Measurements from ENCODE around the gene HTRA1. TPM values are rescaled to one million over a fixed set of nuclear protein-coding genes. Genes with fewer than 3 reads are reported as not detected.

The HTRA1 gene
- total RNA-seq, 1 experiment from 2014 or later: 0.17 TPM

- intact Hi-C loops (cut with micrococcal nuclease; ENCODE audit: unreplicated experiment): no loop called here
- Histone ChIP-seq H3K9me3 (ENCODE audit: low read depth, low read length, poor library complexity, severe bottlenecking) (no peaks in the 10 kb centered on the region), H3K4me1 (ENCODE audit: insufficient read depth, low read length, poor library complexity, severe bottlenecking) (no peaks in the 10 kb centered on the region), H3K36me3 (ENCODE audit: insufficient read depth, low read length, poor library complexity, severe bottlenecking) (no peaks in the 10 kb centered on the region), H3K27me3 (replicated peaks; ENCODE audit: insufficient read depth, low read depth, low read length, poor library complexity) (peaks cover 4% of the 10 kb centered on the region), H3K27ac (ENCODE audit: low read depth, low read length, poor library complexity, severe bottlenecking) (no peak overlapping the region), H3K4me3 (ENCODE audit: low read depth, low read length, poor library complexity, severe bottlenecking) (no peak overlapping the region)
- DNase-seq (ENCODE audit: low spot score): no peak
- ChIA-PET POLR2A (ENCODE audit: low non-redundant PET) (no interaction called here), CTCF (no interaction called here)
- BruUV-seq (replicated peaks): no TSS peak
- TF ChIP-seq CTCF (conservative IDR thresholded peaks at IDR 0.05; ENCODE audit: low read depth, low read length): no peak
- TF ChIP-seq EZH2 (IDR thresholded peaks at IDR 0.05; ENCODE audit: borderline replicate concordance, low read depth, low read length, poor library complexity, severe bottlenecking): no peak
These were observed 65.5 kb downstream of the HTRA1 start for GRCh38 chr10:122526892-122527291.

GRCh38 chr10:122530177-122530576 lies 68.8 kb downstream of the HTRA1 start:
- ChIA-PET POLR2A (ENCODE audit: low non-redundant PET) (no interaction called here), CTCF (no interaction called here)
- no peak for DNase-seq (ENCODE audit: low spot score)
- no TSS peak for BruUV-seq (replicated peaks)
- intact Hi-C loops (cut with micrococcal nuclease; ENCODE audit: unreplicated experiment): no loop called here
- Histone ChIP-seq H3K27me3 (replicated peaks; ENCODE audit: insufficient read depth, low read depth, low read length, poor library complexity) (peaks cover 4% of the 10 kb centered on the region), H3K4me1 (ENCODE audit: insufficient read depth, low read length, poor library complexity, severe bottlenecking) (no peaks in the 10 kb centered on the region), H3K27ac (ENCODE audit: low read depth, low read length, poor library complexity, severe bottlenecking) (no peak overlapping the region), H3K4me3 (ENCODE audit: low read depth, low read length, poor library complexity, severe bottlenecking) (no peak overlapping the region), H3K36me3 (ENCODE audit: insufficient read depth, low read length, poor library complexity, severe bottlenecking) (no peaks in the 10 kb centered on the region), H3K9me3 (ENCODE audit: low read depth, low read length, poor library complexity, severe bottlenecking) (no peaks in the 10 kb centered on the region)
- TF ChIP-seq EZH2 (IDR thresholded peaks at IDR 0.05; ENCODE audit: borderline replicate concordance, low read depth, low read length, poor library complexity, severe bottlenecking) (no peak), CTCF (conservative IDR thresholded peaks at IDR 0.05; ENCODE audit: low read depth, low read length) (no peak)

DNA sequence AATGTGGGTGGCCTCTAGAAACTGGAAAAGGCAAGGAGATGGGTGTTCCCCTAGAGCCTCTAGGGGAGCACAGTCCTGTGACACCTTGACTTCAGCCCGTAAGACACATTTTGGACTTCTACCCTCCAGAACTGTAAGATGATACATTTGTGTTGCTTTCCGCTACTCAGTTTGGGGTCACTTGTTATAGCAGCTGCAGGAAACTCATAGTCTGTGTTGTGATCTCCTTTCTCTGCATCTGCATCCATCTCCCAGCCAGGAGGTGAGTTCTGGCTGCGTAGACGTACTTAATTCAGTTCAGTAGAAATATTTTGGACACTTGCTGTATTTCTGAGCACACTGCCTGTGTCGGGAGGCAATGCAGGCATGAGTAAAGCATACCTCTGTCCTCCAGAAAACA lies 69.9 kb downstream of the HTRA1 start:
- BruUV-seq (replicated peaks): no TSS peak
- CTCF ChIA-PET: no interaction called here
- intact Hi-C loops (cut with micrococcal nuclease; ENCODE audit: unreplicated experiment): no loop called here
- H3K27me3 ChIP-seq (replicated peaks; ENCODE audit: insufficient read depth, low read depth, low read length, poor library complexity): peaks cover 4% of the 10 kb centered on the region
- POLR2A ChIA-PET (ENCODE audit: low non-redundant PET): no interaction called here
- TF ChIP-seq EZH2 (IDR thresholded peaks at IDR 0.05; ENCODE audit: borderline replicate concordance, low read depth, low read length, poor library complexity, severe bottlenecking) (no peak), CTCF (conservative IDR thresholded peaks at IDR 0.05; ENCODE audit: low read depth, low read length) (no peak)
- no peak overlapping the region for H3K4me3 ChIP-seq (ENCODE audit: low read depth, low read length, poor library complexity, severe bottlenecking)
- H3K27ac ChIP-seq (ENCODE audit: low read depth, low read length, poor library complexity, severe bottlenecking): no peak overlapping the region
- H3K9me3 ChIP-seq (ENCODE audit: low read depth, low read length, poor library complexity, severe bottlenecking): no peaks in the 10 kb centered on the region
- no peaks in the 10 kb centered on the region for H3K4me1 ChIP-seq (ENCODE audit: insufficient read depth, low read length, poor library complexity, severe bottlenecking)
- H3K36me3 ChIP-seq (ENCODE audit: insufficient read depth, low read length, poor library complexity, severe bottlenecking): no peaks in the 10 kb centered on the region
- DNase-seq (ENCODE audit: low spot score): no peak
